NAMALWA (cell line): ENCODE results near the gene ALOXE3.

ENCODE experiments used
- DNase-seq: peaks from one replicate; pipeline ENCODE4 v3.0.0-alpha.2; 2015; ENCODE audit warnings: low spot score

ALOXE3 gene

DNA sequence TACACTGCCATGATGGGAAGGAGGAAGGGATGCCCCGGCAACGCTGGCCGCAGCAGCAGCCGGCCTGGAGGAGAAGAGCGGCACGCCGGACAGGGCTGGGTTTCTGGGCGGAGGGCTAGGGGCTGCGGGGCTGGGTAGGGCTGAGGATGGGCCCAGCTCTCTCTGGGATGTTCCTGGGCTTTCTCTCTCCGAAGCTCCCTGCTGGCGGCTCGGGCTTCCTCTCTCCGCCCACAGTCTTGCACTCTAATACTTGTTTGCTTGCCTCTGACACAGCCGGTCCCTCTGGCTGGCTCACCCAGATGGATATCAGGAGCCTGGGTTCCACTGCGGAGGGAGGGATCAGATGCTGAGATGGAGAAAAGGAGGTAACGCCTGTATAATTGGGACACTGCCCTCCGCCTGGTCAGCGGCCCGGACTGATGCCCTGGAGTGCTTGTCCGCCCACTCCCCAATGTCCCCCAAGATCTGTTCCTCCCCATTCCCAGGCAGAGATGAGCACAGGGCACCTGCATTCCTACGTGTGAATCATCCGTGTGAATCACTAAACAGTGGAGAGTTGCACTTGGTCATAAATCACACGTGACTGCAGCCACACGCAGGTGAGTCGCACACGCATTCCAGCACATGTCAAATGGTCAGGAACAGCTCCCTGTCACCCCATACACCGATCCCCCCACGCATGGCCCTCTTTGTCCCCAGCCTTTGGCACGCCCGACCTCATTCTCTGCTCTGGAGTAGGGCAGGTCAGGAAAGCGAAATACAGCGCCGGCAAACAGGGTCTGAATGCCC, at the start of gene ALOXE3:
TSS of gene ALOXE3 (minus strand) at position 535 of the 789 bp plus-strand sequence. CDS start at position 11, 524 bp downstream.
- DNase-seq: no peak

DNA sequence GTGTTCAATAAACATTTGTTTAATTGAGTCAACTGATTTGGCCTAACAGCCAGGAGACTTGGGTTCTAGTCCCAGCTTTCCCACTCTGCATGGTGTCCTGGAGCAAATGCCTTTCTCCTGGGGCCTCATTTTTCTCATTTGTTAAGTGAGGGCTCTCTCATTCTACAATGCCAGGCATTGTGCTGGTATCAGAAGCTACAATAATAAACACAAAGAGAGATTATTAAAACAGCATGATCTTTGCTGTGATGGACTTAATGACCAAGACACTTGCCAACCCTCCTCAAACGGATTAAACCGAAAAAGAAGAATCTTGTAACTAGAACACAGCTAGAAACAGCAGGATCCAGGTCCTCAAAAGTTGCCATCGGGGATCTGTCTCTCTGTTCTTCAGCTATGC, 49.2 kb upstream of the ALOXE3 start:
- DNase-seq: no peak

DNA sequence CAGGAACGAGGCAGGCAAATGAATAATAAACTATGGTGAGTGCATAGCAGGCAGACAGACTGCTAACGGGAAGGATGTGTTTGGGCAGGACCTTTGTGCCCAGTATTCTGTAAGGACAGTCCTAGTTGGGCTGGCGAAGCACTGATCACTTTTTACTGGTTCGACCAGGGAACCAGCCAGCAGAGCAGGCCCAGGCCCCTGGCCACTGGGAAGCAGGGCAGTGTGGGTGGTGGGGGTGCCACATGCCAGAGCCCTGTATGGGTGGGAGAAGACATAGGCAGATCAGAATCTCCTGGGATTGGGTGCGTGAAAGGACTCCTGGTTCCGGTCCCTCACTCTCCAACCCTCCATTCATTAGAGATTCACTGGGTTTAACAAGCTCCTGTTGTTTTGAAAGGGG, 48.4 kb upstream of the ALOXE3 start:
- no peak for DNase-seq

DNA sequence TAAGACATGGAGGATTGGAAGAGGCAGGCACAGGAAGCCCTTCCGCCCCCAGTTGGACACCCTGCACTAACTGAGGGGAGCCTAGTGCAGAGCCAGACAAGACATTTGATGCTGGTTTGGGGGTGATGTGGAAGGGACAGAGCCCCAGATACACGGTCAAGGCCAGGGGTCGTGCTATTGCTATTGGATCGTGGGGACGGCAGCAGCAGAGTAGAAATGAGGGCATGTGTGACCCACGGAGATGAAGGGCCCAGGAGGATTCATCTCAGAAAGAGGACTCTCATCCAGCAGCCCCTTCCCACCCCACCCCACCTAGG, 46.5 kb upstream of the ALOXE3 start:
- no peak for DNase-seq

DNA sequence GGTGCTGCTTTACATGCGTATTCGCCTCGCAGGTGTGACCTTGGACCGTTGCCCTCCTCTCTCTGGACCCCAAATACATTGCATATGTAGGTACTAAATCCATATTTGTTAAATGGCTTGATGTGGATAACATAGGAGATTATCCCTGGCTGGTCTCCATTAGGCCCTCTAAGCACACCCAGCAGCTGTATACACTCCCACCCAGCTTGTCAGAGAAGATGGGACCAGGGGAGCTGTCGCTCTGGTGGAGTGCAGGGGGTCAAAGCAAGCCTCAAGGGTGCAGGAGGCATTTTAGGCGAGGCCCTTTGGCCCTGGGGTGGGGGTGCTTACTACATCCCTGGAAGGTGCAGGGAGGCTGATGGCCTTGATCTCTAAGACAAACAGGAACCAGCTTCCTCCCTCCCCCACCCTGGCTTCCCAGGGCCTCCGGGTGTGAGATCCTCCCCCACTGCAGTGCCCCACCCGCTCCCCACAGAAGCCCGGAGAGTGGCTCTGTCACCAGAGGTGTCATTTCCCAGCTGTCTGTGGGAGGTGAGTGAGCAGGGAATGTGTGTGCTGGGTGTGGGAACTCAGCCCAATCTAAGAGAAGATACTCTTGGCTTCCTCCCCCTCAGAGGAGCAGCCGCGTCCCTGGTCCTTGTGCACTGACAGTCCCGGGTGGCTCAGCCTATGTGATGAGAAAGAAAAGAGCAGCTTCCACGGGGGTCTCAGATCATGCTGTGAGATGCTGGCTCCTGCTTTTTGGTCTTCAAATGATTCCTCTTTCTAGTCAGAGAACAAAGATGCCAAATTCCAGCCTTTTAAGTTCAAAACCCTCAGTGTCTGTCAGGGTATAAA, 45.9 kb upstream of the ALOXE3 start:
- no peak for DNase-seq

DNA sequence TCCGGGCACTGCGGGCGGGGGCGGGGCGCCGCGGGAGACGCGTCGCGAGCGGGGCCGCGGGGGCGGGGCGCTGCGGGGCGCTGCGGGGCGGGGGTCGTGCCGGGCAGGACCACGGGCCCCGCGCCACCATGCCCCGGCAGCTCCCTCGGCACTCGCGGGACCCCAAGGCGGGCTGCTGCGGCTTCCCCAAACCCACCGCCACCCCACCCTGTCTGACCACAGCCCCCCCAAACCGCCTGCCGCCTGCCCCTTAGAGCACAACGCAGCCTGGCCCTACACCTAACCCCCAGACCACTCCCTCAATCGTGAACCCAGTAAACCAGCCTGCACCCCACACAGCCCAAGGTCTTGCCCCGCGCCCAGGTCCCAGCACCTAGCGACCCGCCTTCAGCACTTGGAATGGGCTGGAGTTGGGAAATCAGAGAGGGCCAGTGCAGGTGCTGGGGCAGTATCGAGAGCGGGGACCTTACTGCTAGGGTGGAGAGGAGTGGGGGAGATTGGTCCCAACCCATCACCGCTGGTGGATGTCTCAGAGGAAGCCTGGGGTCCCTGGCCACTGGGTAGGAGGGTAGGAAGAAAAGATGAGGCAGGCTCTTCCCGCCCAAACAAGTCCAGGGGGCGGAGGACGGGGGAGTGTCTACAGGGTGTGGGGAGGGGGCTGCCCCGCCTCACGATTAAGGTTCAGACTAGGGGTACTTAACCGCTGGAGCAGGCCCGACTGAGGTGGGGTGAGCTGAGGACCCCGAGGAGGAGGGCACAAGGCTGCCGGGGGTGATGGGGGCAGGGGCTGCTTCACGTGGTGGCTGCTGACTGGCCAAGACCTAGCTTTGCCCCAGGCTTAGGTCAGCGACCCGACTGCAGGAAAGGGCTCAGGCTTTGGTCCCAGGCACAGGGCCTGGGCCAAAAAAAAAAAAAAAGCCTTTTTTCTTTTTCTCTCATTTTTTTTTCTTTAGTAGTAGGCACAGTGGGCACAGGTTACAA, 45.0 kb upstream of the ALOXE3 start:
- DNase-seq: no peak

DNA sequence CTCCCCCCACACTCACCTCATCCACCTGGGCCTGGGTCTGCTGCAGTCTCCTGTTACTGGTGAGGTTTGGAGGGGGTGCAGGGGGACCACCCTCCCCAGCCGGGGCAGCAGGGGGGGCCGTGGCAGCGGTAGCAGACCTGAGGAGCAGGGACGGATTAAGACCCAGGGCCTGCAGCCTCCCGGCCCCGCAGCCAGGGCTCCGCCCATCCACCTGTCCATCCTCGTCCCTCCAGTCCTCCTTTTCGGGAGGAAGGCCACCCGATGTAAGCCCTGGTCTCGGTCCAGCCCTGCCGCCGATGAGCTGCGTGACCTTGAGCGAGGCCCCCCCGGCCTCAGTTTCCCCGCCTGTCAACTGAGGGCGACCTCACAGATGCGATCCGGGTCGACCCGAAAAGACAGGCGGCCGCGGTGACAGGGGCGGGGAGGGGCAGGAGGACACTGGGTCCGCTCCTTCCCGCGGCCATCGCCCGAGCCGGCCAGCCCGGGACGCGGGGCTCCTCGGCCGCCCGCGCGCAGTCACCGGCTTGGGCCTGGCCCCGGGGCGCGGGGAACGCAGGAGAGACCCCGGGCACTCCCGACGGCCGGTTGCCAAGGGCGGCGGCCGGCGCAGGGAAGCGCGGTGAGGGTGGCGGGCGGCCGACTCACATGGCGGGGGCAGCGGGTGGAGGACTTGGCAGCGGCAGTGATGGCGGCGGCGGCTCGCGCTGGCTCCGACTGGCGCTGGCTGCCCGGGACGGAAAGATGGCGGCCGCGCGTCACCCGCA, 44.1 kb upstream of the ALOXE3 start, which contains the start of gene VAMP2:
TSS of gene VAMP2 (minus strand) at position 716 of the 764 bp plus-strand sequence. CDS start at position 647, 69 bp downstream.
- peak; percentile 64 for DNase-seq

DNA sequence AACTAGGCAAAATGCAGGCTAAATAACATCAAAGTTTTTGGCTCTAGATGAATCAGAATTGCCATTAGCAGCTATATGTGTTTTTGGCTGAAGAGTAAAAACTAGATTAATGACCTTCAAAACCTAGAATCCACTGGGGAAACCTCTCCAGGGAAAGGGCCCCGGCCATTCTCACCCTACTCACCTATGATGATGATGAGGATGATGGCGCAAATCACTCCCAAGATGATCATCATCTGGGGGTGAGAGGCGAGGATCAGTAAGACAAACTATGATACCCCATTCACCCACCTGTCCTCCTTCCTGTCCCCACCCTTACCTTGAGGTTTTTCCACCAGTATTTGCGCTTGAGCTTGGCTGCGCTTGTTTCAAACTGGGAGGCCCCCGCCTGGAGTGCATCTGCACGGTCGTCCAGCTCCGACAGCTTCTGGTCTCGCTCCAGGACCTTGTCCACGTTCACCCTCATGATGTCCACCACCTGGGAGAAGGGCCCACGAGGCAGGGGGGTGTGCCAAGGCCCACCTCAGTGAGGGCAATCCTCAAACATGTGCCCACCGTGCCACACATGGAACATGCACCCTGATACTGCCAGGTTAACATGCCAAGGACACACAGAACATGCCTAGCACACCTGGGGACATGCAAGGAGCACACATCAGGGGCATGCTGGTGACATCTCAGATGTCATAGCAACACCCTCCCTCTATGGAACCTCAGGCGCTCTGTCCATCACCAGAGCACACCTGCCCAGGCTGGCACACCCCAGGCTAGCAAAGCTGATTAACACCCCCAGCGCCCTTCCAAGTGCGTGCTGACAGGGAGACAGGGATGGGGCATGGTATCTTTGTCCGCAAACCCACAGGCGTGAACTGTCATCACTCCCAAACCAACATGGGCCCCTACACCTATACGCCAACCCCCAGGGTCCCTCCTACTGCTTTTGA, 43.2 kb upstream of the ALOXE3 start:
- DNase-seq: no peak

DNA sequence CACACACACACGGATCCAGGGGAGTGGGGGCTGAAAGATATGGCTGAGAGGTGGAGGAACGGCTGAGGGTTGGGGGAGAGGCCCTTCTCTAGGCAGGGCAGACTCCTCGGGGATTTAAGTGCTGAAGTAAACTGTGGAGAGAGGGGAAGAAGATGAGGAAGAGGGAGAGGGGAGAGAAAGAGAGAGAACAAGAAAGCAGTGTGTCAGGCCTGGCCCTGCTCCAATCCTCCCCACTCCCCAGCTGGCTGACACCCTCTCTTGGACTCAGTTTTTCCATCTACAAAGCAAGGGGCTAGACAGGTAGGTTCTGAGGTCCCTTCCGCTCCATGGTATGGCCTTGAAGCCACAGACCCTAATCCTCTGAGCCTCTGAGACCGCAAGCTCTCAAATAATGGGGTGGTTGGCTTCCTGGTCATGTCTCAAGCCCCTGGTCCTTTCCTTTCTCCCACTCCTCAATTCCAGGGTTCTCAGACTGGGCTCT, 42.5 kb upstream of the ALOXE3 start:
- no peak for DNase-seq

DNA sequence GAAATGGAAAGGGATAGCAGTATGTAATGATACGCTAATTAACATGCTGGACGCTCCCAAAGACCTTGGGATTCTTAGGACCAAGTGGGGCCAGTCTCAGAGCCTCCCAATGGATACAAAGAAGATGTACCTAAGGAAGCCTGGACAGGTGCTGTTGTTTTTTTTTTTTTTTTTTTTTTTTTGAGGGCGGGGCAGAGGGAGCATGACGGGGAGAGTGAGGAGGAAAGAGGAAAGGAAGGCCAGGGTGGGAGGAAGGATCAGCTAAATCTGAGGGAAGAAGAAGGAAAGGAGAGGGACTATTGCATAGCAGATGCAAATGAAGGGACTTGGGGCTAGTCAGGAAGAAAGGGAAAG, 41.9 kb upstream of the ALOXE3 start:
- DNase-seq: no peak

DNA sequence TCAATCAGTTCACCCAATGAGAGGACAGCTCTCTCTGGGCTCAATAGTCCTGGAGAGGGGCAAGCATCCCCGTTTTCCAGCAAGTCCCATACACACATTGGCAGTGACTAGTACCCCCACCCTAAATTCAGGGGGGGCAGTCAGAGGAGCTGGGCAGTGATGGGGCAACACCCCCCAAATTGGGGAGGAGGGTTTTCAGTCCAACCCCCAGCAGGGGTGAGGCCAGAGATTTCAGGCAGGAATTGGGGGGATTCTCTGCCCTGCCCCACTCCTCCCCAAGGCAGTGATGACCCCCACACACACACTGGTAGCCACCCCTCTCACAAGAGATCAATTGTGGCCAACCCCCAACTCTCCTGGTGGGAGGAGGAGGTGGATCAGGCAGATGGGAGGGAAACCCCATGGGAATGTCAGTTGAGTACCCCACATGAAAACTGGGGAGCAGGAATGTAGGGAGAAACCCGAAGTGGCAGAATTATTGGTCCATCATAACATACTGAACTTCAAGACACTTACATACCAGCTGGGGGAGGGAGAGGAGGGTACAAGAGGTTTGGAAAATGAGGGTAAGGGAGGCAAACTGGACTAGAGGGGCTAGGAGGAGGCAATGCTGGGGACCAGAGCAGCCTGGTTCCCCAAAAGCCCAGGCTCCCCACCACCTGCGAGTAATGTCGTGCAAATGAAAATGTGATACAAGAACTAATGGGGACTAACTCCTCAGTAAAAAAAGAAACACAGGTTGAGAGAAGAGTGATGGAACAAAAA, 41.3 kb upstream of the ALOXE3 start:
- no peak for DNase-seq

DNA sequence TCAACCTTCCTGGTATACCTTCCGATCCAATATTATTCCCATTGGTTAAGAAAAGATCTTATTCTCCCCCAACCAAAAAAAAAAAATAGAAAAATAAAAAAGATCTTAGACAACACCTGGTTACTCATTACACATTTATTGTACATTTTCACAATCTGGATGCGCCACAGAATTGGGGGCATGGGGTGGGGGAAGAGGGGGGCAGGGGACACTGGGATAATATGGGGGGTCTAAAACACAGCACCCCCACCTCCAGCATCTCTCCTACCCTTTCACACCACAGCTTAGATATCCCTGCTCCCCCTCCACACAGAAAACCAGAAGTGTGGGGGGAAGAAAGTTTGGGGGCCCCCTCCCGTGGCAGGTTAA, 40.7 kb upstream of the ALOXE3 start:
- DNase-seq: no peak

DNA sequence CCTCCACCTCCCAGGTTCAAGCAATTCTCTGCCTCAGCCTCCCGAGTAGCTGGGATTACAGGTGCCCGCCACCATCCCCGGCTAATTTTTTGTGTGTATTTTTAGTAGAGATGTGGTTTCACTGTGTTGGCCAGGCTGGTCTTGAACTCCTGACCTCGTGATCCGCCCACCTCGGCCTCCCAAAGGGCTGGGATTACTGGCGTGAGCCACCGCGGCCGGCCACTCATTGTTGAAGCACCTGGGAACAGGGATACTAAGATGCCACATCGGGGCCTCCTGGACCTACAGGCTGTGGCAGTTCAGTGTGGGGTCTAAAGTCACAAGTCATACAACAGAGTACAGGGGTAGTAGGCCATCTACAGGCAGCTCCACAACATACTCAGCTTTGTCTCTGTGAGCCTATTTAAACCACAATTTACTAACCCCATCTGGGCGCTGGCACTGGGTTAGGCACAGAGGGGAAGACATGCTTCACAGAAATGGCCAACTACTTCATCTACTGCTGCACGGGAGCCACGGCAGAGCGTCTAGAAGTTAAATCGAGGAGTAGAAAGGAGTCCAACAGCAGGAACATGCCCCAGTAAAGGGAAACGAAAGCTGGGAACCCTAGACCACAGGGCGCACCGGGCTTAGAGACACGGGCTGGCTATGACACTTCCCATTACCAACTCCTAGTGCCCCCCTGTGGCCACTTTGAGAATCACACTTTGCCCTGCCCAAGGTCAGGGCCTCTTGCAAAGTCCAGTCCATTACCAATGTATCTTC, 40.1 kb upstream of the ALOXE3 start:
- peak; percentile 86 for DNase-seq

DNA sequence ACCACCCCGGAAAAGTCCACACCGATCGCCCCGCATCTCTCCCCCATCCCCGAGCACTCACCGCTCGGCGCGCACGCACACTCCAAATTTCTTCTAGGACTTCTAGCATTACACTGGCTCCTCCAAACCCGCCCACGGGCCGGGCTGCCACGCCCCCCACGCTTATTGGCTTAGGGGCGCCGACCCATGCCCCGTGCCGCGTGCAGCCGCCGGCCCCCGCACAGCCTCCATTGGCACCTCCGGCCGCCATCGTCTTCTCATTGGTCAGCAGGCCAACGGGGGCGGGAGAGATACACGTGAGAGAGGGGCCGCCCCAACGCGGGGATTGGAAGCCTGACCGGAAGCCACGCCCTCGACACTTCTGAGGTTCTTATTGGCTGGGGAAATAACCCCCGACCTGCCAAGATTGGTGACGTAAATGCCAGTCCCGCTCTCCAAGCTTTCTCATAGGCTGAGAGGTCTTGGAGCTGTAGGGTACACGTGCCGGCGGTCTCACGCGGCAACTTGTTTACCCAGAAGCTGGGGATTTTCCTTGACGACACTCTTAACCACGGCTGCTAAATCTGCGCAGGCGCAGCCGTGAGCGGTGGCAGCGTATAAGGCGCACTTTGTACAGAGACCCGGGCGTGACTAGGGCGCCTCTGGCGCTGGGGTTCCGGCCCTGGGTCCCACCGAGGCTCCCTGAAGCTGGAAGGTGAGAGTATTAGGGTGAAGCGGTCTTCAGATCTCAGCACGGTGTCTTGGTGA, 38.1 kb upstream of the ALOXE3 start:
- peak; percentile 98 for DNase-seq

DNA sequence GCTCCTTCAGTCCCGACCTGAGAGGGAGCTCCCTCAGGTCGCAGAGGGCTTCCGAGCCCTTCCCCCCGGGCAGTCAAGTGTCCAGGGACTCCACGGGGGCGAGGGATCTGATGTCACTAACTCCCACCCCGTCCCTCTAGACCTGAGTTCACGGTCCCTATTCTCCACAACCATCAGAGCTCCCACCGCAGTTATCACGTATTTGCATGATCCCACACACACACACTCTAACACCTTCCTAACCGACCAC, 37.6 kb upstream of the ALOXE3 start:
- no peak for DNase-seq

DNA sequence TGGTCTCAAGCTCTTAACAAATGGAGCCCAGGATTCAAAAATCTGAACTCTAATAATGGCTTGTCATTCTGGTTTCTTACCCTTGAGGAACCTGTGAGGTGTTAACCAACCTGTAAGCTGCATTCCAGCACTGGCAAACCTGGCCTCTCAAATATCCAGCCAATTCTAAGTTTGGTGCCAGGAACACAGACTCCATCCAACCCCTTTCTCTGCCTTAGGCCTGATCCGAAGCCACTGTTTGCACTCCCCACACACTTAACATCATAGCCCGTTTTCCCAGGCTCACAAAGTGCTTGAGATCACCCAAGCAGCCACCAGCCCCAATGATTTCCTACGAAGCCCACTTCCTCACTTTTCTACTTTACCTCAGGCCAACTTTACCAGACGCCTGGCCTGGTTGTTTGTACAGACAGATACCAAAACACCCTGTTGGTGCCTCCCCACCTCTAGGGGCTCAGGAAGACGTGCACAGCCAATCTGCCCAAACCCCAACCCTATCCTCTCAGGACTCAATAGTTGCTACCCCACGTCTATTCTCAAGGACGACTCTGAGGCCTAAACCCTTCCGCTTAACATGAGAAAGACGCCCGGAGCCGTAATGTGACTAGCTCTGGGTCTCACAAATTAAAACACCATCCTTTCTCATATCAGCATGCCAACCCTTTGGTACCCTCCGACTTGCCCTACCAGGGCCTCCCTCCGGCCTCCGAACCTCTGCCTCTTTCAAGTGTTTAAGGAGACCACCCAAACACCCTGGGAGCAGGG, 37.1 kb upstream of the ALOXE3 start:
- DNase-seq: peak; percentile 40

DNA sequence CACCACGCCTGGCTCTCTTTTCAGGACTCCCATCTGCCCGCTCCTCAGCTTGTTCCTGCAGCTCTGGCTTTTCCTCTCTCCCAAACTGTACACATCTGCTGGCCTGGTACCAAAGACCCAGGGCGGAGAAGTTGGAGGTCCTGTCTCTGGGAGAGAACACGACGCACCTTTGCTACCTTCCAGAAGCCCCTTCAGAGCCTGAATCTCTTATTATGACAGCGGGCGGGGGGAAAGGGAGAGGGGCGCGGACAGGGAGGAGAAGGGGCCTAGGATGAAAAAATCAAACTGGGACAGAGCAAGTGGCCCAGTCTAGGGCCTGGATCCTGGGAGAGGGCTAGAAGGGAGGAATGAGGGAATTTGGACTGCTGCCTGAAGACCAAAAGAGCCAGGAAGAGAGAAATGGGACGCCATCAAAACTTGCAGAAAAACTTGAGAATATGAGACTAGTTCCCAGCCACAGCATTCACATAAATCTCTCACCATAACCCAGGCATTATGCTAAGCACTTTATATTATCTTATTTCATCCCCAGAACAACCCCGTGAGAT, 36.4 kb upstream of the ALOXE3 start:
- DNase-seq: peak; percentile 14
